IPS DF 19.7 (cell line): ENCODE measurements around the gene ITFG1.
A peak's percentile ranks its signal among the peaks of the same experiment; 100 is the strongest.
"Not testable (repeated sequence)": the region's sequence is repeated elsewhere in the genome, so short reads cannot be mapped to it uniquely, and the experiment has no call there.

Source experiments
- DNase-seq: peaks from one replicate; pipeline ENCODE4 v3.0.0-alpha.2; 2013; ENCODE audit warnings: low read depth, low spot score

The ITFG1 gene

DNA sequence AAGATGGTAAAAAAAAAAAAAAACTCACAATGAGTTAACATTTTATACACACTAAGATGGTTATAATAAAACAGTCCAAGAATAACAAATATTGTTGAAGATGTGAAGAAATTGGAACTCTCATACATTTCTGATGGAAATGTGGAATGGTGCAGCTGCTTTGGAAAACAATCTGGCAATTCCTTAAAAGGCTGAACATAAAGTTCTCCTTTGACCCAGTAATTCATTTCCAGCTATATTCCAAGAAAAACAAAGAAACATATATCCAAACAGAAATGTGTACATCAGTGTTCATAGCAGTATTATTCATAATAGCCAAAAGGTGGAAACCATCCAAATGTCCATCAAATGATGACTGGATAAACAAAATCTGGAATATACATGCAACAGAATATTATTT, 219.8 kb downstream of the ITFG1 start:
- no peak for DNase-seq

DNA sequence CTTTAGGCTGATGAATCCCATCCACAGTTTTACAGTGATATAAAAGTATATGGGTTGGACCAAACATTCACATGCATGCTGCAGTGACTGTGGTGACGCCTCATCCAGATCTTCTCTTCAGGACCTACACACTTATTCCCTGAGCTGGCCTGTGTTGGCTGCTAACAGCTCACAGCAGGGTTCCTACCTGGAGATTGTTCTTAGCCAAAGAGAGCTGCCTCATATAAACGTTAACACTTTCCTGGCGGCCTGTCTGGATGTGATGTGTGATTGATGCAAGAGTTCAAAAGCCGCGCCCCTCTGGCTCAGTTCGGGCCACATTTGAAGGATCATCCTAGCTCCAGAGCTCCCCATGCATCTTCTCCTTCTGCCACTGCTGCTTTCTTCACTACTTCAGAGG, 224.1 kb downstream of the ITFG1 start:
- DNase-seq: no peak

DNA sequence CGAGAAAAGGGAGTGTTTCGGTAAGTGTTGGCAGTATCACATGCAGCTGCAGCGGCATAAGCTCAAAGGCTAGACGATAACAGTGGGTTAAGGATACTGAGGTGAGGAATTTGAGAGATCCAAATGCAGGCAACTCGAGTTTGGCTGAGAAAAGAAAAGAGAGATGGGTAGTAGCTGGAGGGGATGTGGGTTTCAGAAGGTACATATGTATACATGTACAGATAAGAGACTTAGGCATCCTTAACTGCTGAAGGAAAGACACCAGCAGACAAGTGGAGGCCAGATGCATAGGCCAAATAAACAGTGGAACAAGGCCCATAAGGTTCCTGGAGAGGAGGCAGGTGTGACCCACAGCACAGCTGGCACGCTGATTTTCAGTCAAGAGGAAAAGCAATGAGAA, 230.6 kb downstream of the ITFG1 start:
- no peak for DNase-seq

DNA sequence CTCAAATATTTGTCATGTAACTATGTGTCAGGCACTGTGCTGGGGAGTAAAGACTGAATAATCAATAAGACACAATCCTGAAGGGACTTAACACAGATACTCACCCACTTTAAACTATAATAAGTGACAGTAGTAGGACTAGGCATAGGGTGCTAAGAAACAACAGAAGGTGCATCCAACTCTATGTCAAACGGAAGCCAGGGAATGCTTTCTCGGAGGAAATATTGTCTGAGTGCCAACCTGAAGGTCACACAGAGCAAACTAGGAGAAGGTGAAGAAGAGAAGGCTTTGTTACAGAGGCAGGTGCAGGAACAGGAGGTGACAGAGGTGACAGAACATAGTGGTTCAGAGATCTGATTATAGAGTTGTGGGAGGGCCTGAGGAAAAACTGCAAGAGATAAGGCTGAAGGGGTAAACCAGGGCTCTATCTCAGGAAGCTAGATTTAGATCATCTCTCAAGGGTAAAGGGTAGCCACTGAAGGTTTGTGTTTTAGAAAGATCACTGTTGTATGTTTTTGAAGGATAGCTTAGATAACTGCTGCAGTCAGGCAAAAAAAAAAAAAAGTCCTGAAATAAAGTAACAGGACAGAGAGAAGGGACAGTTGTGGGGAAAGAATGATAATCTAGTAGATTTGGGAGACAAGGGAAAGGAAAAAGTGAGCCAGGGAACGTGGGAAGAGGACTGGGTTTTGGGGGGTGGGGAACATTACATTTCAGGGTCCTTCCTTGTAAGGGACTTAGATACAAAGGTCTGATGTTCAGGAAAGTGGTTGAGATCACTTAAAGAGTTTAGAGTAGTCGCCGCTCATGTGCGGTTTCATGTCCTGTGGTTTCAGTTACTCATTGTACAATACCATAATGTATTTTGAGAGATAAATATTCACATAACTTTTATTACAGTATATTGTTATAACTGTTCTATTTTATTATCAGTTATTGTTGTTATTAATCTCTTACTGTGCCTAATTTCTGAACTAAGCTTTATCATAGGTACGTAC, 231.5 kb downstream of the ITFG1 start:
- no peak for DNase-seq

DNA sequence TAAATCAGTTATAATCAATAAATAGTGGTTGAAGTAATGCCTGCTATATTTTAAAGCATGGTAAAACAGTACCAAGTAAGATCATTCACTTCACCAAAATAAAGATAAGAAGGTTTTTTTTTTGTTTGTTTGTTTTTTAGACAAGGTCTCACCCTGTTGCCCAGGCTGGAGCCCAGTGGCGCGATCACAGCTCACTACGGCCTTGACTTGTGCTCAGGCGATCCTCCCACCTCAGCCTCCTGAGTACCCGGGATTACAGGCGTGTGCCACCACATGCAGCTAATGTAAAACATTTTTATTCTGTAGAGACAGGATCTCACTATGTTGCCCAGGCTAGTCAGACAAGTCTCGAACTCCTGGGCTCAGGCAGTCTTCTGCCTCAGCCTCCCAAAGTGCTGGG, 232.6 kb downstream of the ITFG1 start:
- DNase-seq: no peak

DNA sequence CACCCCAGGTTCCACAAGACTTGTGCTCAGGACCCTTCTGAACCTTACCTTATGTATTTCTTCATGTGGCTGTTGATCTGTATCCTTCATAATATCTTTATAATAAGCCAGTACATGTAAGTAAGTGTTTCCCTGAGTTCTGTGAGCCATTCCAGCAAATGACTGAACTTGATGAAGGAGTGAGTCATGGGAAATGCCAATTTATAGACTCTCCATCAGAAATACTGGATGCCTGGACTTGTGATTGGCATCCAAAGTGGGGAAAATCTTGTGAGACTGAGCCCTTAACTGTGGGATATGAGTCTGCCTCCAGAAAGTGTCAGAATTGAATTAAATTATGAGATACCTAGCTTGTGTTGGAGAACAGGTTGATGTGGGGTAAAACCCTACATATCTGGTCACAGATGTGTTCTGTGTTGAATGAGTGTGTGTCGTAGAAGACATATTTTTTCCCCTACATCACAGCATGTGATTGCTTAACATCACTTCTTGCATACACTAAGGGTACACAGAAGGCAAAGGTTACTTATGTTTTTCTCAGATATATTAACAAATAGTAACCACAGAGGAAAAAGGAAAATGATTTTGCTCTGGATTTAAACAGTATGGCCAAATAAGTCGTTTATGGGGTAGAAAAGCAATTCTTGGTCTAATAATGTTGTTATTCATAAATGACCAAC, 247.0 kb downstream of the ITFG1 start:
- no peak for DNase-seq

DNA sequence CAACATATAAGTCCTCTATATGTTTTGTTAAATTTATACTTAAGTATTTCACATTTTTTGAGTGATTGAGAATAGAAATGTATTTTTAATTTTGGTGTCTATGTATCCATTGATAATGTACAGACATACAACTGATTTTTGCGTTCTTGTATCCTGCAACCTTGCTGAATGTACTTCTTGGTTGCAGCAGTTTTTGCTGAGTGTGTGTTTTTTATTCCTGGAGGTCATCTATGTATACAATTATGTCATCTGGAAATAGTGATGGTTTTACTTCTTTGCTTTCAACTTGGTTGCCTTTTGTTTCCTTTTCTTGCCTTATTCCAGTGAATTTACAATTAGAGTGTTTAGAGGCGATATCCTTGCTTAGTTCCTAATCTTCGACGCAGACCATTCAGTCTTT, 249.6 kb downstream of the ITFG1 start:
- no peak for DNase-seq

DNA sequence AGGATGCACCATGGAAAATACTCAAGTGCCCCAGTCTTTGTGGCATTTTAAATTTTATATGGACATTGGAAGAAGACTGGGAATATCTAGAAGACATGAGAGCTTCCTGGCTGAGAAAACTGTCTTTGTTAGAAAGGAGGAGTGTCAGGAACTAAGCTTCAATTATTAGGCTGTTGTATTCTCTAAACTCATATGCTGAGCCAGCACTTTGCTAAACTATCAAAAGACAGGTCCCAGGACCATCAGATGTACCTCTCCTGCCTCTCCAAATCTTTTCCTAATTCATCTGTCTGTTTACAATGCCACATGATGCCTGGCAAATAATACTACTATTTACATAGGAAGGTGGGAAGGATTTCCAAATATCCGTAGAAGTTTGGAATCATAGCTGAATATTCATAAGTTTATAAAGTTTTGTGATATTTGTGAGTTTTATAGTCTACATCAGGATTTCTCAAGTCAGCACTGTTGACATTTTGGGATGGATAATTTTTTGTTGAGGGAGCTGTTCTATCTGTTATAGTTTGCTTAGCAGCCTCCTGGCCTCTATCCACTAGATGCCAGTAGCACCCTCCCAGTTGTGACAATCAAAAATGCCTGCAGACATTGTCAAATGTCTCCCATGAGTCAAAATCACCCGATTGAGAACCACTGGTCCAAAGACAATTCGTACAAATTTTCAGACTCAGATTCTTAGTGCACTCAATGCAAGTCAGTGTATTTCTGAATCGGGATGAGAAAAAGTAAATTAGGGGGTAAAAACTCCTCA, 255.9 kb downstream of the ITFG1 start:
- no peak for DNase-seq

DNA sequence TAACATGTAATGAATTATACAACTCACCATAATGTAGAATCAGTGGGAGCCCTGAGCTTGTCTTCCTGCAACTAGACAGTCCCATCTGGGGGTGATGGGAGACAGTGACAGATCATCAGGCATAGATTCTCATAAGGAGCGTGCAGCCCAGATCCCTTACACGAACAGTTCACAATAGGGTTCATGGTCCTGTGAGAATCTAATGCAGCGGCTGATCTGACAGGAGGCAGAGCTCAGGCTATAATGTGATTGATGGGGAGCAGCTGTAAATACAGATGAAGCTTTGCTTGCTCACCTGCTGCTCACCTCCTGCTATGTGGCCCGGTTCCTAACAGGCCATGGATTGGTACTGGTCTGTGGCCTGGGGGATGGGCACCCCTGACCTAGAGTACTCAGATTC, 257.4 kb downstream of the ITFG1 start:
- DNase-seq: not testable (repeated sequence)

DNA sequence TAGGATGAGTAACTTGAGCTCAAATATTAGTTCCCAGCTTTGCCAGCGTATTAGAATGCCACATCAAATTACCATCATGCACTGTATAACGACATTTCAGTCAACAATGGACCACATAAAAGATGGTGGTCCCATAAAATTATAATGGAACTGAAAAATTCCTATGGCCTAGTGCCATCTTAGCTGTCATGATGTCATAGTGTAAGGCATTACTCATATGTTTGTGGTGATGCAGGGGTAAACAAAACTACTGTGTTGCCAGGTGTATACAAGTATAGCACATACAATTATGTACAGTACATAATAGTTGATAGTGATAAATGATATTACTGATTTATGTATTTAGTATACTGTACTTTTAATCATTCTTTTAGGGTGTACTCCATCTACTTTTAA, 262.7 kb downstream of the ITFG1 start:
- no peak for DNase-seq

DNA sequence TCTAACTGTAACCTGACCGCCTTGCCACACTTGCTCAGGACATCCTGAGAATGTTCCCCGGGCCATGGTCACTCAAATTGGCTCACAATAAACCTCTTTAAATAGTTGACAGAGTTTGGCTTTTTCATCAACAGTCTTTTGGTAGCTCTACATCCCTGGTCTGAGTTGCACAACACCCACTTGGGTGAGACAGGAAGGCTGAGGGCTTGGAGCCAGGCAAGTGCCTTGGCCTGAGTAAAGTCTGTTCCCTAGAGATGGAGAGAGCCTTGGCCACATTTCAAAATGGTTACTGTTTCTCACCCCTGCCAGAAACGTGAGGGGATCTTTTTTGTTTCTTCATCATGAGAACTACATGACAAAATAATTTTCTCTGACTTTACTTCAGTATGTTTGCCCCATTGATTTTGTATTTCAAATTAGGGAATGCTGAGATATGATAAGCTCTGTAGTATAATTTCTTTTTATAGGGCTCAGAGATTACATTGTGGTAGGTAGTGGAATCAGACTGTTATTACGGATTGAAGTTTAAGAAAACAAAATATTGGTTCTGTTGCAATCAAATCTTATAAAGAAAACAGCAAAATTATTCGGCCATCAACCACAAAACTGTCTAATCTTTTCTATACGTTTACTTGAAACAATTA, 263.2 kb downstream of the ITFG1 start:
- no peak for DNase-seq

DNA sequence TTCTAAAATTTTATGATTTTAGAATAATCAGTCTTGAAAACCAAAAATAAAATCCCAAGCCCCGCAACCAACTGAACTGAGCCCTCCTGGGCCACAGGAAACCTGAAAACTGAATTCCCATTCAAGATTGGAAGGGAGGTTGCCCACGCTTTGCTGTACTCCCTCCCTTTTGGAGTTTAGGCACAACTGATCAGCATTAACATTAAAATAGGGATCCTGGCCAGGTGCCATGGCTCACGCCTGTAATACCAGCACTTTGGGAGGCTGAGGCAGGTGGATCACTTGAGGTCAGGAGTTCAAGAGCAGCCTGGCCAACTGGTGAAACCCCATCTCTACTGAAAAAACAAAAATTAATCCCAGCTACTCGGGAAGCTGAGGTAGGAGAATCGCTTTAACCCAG, 264.4 kb downstream of the ITFG1 start:
- DNase-seq: peak; percentile 38

DNA sequence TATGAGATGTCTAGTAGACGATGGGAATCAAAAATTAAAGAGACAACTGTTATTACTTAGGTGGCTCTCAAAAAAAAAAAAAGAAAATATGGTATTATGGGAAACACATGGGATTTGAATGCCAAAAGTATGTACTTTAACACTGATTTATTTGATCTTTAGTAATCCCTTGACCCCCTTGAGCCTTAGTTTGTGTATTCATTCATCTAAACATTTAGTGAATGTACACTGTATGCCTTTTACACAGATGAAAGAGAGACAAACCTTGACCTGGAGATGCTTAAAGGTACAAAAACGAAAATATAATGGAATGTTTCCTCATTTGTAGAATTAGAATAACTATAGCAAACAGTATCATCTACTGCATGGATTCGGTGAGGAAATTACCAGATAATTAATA, 278.5 kb downstream of the ITFG1 start:
- DNase-seq: no peak

DNA sequence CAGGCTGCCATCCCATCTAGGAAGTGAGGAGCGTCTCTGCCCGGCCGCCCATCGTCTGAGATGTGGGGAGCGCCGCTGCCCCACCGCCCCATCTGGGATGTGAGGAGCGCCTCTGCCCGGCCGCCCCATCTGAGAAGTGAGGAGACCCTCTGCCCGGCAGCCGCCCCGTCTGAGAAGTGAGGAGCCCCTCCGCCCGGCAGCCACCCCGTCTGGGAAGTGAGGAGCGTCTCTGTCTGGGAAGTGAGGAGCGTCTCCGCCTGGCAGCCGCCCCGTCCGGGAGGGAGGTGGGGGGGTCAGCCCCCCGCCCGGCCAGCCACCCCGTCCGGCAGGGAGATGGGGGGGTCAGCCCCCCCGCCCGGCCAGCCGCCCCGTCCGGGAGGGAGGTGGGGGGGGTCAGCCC, 279.8 kb downstream of the ITFG1 start:
- DNase-seq: not testable (repeated sequence)

DNA sequence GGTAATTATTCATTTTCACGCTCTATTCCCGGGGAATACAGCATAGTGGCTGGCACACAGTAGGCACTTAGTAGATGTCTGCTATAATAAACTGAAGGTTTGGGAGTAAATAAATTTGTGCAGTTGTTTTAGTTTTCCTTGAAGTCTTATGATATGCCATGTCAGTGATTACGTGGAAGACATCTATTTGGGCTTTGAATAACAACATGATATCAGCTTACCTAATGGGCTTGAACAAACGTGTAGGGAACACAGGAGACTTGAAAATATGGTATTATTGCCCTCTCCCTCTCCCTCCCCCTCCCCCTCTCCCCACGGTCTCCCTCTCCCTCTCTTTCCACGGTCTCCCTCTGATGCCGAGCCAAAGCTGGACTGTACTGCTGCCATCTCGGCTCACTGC, 280.8 kb downstream of the ITFG1 start:
- no peak for DNase-seq

DNA sequence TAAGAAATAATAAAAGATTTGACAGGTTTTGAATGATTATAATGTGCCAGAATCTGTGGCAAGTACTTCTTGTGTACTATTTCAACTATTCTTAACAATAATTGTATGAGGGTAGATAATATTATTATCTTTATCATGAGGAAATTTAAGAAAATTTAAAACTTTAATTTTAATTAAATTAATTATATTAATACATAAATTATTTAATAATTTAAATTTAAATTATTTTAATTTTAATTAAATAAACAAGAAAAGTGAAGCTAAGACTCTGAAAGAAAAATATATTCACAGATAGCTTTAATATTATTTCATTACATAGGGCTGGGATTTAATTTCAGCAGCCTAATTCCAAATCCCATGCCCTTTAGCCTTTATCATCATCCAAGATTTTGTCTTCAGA, 285.7 kb downstream of the ITFG1 start:
- DNase-seq: no peak

DNA sequence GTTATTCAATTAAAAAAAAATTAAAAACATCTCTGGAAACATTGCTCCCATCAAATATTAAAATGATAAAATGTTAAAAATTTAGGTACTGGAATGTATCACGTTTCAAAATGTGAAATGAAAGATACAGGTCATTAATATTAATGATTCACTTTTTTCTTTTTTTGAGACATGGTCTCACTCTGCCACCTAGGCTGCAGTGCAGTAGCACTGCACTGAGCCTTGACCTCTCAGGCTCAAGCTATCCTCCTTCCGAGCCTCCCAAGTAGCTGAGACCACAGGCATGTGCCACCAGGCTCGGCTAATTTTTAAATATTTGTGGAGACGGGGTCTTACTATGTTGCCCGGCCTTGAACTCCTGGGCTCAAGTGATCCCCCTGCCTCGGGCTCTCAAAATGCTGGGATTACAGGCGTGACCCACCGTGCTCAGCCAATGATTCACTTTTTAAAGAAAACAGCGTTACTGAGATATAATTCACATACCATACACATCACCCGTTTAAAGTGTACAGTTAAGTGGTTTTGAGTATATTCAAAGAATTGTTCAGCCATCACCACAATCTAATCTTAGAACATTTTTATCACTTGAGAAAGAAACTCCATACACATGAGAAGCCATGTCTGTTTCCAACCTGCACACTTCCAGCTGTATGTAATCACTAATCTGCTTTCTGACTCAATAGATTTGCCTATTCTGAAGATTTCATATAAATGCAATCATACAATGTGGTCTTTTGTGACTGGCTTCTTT, 298.0 kb downstream of the ITFG1 start:
- DNase-seq: no peak

DNA sequence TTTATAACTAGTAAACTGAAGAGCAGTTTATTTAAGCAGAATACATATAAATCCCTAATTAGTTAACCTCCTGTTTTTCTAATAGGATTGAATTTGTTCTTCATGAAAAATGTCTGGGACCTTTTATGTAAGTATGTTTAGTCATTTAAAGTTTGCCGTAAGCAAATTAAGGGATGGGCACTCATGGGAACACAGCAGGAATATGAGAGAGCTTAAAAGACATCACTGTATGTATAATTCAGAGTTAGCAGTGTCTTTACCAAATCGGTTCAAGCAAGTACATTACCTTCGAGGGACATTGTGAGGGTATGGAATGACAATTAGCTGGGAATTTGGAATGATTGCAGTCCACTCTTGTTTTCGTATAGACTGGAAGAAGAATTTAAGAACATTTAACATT, 299.4 kb downstream of the ITFG1 start:
- DNase-seq: no peak

DNA sequence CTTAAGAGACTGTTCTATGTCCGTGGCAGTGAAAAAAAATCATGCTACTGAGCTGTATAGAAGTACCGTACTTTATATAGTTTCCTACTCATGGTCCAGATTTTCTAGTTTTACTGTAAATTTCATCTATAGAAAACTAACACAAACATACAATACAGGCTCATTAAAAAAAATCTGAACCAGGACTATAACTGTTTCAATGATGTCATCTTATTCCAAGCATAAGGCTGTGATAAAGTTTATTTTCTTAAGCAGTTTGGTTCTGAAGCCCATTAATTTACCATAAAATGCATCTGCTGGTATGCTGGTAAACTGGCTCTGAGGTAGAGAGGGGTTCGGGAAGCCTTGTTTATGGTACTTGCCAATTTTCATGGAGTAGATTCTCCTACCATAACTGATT, 300.4 kb downstream of the ITFG1 start:
- no peak for DNase-seq

DNA sequence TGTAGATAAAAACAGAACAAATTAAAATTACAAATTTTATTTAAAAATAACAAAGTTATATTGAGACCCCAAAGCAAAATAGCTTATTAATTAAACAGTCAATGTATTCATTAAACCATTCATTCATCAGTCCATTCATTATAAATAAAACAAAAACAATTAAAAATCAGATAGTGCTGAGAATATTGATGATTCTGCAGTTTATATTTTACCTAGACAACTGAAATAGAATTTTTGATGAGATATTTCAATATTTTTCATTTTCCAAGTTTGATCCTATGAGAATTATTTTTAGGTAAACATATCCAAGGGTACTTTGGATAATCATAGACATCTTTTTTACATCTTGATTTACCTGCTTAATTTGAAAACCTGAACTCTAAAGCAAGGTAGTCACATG, 301.9 kb downstream of the ITFG1 start:
- DNase-seq: no peak

DNA sequence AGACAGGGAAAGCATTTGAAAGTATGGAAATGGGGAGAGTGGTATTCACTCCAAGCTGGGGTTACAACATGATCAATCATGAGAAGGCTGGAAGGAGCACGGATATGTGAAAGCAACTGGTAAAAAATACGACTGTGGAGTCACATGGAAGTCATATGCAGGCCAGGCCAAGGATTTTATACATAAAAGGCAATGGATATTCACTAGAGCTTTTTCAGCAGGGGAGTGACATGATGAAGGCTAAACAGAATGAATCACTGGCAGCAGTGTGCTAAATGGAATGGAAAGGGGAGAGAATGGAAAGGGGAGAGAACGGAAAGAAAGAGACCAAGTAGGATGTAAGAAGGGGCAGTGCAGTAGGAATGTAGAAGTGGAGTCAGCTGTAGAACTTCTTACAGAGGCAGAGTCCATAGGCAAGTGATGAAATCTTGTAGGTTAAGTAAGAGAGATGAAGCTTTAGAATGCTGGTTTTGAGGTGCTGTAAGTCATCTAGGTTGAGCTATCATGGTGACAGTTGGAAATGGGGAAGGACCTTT, 304.1 kb downstream of the ITFG1 start:
- no peak for DNase-seq
